TTC549 (cell line): ENCODE results near the gene DDAH1.
"Not testable (repeated sequence)": the region's sequence is repeated elsewhere in the genome, so short reads cannot be mapped to it uniquely, and the experiment has no call there.

Experiments
- FAIRE-seq: peaks from 2 replicates; lab custom pipeline; 2012; peaks lifted over from hg19 to GRCh38; lab: Jason Lieb, UNC

DDAH1 gene

DNA sequence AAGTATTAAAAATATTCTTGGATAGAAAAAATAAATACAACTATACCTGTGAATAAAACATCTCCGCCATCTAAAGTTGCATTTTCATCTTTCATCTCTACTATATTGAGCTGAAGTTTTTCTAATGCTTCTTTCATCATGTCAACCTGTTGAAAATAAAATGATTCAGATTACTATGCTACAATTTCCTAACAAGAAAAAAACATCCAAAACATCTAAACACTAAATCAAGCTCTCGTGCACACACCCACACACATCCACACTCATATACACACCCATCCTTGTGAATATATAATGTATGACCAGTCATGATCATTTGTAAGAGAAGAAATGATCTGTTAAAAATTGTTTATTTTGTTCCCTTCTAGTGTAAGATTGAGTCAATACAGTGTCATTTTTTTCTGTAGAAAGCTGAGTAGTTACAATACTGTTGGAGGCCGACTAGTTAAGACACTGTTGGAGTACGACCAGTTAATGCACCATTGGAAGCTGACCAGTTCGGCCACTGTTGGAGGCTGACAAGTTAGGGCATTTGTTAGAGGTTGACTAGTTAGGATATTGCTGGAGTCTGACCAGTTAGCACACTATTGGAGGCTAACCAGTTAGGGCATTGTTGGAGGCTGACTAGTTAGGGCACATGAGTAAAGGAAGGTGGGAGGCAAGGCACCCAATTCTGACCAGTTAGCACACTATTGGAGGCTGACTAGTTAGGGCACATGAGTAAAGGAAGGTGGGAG, 106.1 kb downstream of the DDAH1 start:
- FAIRE-seq: no peak

DNA sequence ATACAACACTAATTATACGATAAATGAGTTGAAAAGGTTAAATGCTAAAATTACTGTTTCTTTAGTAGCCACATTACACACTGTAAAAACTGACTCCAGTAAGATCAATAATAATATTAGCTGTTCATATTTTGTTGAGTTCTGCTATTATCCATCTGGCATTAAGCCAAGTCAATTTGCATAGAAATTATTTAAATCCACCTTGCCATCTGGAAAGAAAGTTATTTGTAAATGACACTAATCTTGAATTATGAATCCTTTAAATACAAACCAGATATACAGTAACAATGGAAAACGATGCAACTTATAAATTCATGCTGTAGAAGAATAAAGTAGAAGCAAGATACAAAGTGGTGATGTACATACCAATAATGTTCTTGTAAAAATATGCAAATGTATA, 107.1 kb downstream of the DDAH1 start:
- FAIRE-seq: no peak

DNA sequence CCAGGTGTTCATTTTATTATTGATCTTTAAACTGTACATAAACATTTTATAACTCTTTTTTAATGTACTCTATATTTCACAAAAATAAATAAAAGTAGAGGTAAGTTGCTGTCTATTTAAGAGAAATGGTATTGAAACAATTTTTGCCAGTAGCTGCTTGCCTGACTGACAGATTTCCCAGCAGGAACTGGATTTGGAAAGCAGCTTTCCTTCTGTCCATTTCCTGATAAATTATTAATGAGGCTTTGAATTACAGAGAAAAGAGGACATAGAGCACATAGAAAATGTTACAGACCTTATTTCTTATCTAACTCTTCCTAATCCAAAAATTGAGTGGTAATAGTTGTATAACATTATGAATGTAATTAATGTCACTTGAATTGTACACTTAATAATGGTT, 108.8 kb downstream of the DDAH1 start:
- FAIRE-seq: no peak

DNA sequence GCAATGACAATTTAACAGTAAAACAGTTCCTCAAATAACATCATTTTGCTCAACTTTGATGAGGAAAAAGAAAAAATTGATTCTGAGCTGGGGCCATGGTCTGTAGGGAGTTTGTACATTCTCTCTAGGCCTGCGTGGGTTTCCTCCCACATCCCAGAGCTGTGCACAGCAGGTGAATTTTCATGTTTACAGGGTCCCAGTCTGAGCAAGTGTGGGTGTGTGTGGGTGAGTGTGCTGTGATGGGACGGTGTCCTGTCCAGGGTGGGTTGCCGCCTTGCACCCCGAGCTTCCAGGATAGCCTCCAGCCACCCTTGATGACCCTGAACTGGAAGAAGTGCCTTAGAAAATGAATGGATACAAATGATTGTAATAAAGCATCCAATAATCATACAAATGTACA, 112.9 kb downstream of the DDAH1 start:
- FAIRE-seq: no peak

DNA sequence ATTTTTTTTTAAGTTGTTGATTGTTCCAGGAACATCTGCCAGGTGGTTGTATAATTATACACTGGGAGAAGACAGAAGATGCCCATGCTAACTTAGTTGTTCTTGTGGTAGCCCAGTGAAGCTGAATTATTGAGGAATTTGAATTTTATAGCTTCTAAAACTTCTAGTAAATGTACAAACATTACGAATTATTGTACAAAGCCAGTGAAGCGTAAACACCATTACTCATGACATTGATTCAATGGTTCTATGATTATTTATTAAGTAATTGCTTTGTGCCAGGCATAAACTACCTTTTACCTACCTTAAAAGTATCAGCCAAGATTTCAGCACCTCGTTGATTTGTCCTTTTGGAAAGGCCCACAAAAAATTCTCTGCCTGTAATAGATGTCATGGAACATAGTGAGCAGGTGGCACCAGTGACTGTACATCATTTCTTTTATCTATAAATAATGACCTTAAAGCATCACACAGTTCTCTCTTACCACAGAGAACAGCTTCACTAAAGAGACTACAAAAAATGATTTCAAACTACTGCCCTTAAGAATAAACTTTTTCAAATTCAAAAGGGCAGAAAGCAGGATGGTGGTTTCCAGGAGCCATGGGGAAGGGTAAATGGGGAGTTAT, 113.6 kb downstream of the DDAH1 start:
- FAIRE-seq: no peak

DNA sequence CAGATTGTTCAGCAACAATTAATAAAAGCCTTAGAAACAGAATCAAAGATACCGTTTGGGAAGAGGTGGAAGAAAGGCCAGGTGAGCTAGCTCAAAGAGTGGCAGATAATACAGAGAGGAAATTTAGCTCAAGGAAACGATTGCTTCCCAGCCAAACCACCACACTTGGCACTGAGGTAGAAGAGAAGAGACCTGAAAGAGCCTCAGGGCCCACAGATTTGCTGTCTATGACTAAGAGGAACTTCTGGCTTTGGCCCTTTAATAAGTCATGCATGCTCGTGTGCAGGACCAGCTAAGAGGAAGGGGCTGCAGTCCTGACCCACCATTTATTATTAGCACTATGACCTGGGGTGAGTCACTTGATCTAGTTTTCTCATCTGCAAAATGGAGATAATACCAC, 115.7 kb downstream of the DDAH1 start:
- no peak for FAIRE-seq

DNA sequence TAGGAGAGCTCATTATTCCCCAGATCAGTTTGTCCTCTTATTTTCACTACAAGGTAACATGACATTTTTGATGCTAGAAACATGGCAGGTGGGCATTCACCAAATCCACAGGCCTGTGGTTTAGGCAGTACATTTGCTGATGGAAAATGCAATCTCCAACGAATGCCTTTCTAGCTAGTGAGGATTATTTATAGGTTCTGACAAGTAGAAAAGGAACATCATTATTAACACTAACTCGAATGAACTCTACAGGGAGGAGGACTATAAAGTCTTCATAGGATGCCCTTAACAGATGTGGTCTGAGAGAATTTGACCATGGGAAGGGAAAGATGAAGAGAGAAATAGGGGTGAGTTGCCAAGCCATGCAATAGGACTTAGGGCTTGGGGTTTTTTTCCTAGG, 117.1 kb downstream of the DDAH1 start:
- FAIRE-seq: no peak

DNA sequence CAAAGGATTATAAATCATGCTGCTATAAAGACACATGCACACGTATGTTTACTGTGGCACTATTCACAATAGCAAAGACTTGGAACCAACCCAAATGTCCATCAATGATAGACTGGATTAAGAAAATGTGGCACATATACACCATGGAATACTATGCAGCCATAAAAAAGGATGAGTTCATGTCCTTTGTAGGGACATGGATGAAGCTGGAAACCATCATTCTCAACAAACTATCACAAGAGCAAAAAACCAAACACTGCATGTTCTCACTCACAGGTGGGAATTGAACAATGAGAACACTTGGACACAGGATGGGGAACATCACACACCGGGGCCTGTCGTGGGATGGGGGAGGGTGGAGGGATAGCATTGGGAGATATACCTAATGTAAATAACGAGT, 117.7 kb downstream of the DDAH1 start:
- not testable (repeated sequence) for FAIRE-seq

DNA sequence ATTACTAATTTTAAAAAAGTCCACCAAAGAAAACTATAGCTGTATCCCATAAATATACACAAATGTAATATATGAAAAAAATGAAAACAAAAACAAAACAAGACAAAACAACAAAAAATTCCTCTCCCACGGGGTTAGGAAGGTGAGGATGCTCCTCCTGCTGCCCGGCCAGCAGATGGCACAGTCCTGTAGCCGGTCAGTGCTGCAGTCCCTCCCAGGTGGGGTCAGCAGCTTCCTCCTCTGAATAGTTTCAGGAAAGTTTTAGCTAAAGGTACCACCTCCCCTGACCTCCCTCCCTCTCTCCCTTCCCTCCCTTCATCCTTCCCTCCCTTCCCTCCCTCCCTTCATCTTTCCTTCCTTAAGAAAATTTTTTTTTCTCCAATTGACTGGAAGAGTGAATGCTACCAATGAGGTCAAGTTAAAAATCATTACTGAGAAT, 120.7 kb downstream of the DDAH1 start:
- no peak for FAIRE-seq

DNA sequence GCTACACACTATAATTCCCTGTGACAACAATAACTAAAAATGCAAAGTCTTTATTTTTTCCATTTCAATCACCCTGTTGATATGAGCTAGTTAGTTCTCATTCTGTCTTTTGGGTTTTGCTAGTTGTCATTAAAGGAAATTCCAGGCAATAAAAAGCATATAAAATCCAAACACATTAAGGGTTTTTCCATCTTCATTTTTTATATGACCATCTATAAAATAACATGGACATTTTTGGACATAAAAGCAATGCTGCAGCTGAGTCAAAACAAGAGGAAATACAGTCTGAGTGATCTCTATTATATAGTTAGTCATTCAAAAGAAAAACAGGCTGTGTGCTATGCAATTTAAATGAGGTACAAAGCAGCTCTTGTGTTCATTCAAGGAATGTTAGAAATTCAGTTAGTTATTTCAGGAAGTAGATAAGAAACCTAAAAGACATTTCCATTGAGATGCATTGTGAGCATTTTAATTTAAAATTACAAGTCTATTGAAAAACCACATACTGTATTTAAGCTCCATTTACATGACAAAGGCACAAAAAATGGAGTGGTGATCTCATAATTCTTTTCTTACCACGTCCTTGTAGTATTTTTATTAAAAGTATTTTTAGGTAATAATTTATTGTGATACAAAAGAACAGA, 121.2 kb downstream of the DDAH1 start:
- no peak for FAIRE-seq

DNA sequence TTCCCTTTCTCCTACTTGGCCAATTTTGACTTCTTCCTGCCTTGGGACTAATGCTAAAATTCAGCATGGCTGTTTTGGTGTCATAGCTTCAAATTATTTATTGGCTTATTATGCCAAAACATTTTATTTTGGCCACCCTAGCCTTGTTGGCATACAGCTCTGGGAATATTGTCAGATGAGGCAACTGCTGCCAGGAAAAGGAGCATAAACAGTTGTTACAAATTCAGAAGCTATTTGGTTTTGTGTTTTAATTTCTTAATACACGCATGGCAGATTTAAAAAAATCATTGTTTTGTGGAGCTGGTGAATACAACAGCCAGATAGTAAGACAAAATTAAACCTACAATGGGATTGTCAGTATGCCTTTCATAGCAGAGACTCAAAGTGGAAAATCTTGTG, 121.7 kb downstream of the DDAH1 start:
- FAIRE-seq: no peak

DNA sequence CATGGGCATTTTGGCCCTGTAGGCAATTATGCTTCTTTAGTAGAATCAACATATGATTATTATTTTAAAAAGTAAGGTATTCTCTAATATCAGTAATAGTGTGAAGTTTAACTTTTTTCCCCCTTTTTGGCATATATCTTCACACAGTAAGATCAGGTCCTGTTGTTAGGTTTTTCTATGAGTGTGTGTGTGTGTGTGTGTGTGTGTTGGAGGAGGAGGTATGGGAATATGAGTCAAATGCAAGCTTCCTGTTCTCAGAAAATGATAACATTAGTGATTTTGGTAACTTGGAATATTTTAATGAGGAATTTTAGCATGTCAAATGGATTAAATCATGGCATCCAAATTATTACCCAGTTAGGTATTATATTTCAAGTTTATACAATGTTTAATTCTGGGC, 122.8 kb downstream of the DDAH1 start:
- FAIRE-seq: no peak

DNA sequence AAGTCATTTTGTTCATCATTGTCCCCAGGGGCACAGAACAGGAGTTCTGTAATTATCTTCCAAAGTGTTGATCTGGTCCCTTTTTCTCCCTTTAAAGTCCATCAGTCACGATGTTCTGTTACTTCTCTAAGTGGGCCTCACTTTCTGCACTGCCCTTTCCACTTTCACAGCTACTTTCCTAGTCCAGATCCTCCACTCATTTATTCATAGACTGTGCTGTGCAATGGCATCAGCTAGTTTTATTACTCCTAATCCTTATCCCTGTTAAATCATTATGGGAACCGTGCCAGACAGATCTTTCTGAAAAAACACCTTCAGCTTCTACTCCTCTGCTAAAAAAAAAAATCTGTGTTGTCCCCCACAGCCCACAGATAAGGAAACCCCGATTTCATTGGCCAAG, 124.5 kb downstream of the DDAH1 start:
- FAIRE-seq: no peak

DNA sequence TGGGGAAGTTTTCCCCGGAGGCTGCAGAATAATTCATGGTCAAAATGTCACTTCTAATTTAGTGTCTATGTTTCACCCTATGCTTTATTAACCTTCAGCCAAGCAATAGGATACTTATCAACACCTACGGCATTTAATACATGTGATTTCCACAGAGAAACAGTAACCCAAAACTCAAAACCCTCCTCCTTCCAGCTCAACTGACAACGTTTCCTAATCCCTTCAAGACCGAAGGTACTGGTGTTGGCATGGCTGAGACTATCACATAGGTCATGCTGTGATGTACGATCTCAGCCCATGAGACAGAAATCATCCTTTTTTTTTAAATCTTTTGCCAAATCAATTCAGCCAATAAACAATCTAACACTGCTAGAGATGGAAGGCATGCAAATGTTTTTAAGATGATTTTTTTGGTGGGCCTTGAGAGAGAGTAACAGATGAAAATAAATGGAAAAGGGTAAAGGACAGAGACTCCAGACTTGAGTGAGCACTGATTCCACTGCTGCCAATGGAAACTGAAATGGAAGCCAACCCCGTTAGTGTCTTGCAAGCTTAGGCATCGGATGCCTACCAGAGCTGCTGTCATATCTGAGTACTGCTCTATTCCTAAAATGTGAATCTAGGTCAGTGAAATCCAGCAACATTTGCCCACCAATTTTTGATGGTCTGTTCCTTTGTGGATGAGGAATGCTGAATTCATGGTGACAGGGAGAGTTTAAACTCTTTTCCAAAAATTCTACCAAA, 125.1 kb downstream of the DDAH1 start:
- no peak for FAIRE-seq

DNA sequence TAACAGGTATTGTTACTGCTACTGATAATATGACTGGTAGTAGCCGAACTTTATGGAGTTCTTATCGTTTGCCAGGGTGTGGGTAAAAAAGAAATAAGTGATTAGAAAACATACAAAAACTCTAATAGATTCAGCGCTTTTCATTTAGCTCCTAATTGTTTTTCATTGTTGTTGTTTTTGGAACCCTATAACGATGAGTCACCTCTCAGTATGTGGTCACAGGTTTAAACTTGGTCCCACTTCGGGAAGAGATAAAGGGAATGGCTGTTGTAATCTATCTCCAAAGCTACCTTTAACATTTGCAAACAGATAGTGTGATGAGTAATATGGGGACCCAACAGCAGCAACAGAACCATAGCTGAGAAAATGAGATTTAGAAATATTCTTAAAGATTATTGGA, 125.9 kb downstream of the DDAH1 start:
- no peak for FAIRE-seq

DNA sequence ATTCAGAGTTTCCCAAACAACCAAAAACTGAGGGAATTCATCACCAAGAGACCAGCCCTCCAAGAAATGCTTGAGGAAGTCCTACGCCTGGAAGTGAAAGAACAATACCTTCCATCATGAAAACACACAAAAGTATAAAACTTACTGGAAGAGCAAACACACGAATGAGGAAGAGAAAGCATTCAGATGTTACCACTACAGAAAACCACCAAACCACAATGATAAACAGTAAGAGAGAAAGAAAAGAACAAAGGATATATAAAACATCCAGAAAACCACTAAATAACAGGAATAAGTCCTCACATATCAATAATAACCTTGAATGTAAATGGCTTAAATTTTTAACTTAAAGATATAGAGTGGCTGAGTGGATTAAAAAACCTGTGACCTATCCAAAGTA, 130.0 kb downstream of the DDAH1 start:
- no peak for FAIRE-seq

DNA sequence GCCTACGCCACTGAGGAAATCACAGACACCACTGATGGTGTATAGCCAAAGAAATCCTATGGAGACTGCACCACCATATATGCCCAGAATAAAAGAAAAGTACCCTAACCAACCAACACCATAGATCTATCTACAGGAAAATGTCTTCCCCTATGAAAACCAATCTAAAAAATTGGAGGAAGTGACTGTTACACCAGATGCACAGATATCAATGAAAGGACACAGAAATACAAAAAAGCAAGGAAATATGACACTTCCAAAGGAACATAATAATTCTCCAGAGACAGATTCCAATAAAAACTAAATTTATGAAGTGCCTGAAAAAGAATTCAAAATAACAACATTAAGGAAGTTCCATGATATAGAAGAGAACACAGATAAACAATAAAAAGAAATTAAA, 131.8 kb downstream of the DDAH1 start:
- FAIRE-seq: no peak

DNA sequence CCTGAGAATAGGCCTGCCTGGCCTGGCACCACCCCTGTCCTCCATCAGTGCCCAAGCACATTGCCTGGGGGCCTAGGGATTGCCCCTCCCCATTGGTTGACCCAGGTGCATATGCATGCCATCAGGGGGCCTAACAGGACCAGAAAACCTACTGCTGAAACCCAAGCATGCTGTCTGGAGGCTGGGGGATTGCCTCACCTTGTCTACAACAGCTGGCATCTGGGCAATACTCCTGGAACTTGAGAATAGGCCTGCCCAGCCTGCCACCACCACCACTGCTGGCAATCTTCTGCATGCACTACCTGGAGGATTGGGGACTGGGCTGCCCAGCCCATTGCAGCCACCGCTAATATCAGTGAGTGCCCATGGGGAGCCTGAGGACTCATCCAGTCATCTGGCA, 132.4 kb downstream of the DDAH1 start:
- no peak for FAIRE-seq

DNA sequence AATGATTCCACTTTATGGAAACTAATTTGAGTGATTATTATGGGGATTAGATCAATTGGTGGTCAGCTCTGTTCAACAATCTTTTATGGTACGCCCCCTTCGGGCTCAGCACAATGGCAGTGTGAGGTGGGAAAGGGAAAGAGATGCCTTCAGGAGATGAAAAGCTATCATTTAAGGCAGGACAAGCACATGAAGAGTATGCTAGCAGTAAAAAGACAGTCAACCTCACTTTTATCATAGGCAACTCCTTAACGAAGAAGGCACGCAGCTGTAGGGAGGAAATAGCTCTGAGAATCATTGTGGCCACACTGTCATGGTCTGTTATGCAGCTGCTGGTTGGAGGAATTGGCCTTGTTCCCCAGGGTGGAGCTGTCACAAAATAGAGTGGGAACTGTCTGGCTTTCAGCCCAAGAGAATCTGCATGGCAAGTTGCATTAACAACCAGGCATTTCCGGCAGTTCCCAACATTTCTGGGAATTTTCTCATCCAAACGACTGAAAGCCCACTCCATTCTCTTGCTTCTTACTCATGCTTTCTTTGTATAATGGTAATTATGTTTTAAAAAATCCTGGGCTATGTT, 134.2 kb downstream of the DDAH1 start:
- FAIRE-seq: no peak

DNA sequence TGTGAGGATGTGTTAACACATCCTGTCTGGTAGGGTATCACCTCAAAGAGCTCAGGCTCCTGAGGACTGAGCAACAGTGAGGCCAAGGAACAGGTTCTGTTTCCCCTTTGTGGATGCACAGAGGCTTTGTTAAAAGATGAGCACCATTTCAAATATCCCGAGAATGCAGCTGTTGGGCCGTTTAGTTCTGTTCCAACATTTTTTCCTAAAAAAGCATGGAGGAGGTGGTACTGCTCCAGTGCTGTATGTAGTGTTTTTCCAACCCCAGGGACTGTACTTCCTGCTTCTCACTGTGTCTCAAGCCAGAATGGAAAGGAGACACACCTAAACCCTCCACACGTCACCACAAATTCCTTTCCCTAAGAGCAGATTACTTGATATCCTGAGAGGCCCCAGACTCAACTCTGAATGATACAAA, 134.7 kb downstream of the DDAH1 start:
- no peak for FAIRE-seq

DNA sequence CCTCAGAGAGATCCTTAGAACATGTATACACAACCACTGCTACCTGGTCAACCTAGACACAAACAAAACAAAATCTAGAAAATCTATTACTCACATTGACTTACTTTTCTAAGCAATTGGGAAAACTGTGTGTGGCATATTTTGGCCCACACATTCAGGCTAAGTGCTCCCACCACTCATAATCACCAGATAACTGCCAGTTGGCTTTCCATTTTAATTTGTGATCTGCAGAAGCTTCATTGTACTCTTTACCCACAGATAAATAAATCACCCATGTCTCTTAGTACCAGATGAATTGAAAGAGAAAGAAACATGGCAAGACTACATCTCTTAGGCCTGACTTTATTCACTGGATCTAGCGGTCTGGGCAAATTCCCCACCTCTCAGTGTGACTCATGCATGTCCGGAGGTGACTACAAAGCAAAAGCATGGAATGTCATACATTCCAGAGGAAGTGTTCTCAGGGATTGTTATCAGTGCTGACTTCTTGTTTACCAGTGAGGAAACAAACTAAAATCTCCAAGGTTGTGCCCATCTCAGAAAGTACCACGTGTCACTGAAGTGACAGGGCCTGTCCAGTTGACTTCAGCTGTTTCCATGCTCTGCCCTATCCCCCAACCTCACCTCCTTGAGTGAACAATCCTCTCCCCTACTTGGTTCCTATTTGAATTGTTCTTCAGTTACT, 136.1 kb downstream of the DDAH1 start:
- no peak for FAIRE-seq

DNA sequence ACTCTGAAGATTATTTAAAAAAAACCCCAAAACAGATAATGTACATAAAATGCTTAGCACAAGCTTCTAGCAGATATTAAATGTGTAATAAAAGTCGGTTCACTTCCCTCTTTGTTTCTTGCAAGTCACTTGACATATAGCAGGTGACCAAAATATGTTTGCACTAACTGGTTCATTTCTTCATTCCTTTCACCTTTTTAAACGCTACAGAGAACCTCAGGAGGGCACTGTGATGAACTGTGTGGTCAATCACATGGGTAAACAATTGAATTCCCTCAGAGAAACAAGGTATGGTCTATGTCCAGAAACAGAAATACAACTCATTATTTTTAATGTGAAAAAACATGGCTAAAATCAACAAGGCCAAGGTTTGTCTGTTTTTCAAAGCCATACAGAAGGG, 137.2 kb downstream of the DDAH1 start:
- no peak for FAIRE-seq
